Nephron (organoid): ENCODE results near the gene DHX32.

ENCODE experiments used
- H3K27ac Mint-ChIP-seq, 3 experiments: 2 replicates each; pipeline ENCODE4 v1.8.0; 2020; ENCODE audit warnings: mixed read lengths in 3 of 3, mild to moderate bottlenecking in 2 of 3, moderate library complexity in 1 of 3
- H3K27me3 Mint-ChIP-seq: 2 replicates; pipeline ENCODE4 v1.8.0; 2021; ENCODE audit warnings: low read depth, mild to moderate bottlenecking, moderate library complexity, mixed read lengths
- H3K36me3 Mint-ChIP-seq: 2 replicates; pipeline ENCODE4 v1.8.0; 2020; ENCODE audit warnings: low read depth, mixed read lengths
- H3K4me1 Mint-ChIP-seq: 2 replicates; pipeline ENCODE4 v1.8.0; 2020; ENCODE audit warnings: mixed read lengths
- H3K4me3 Mint-ChIP-seq, 3 experiments: 2 replicates each; pipeline ENCODE4 v1.8.0; 2020; ENCODE audit warnings: mild to moderate bottlenecking in 3 of 3, mixed read lengths in 3 of 3, moderate library complexity in 2 of 3
- H3K9me3 Mint-ChIP-seq: 2 replicates; pipeline ENCODE4 v1.8.0; 2020; ENCODE audit warnings: mixed read lengths
- CTCF ChIP-seq, 3 experiments: fragments of 200-600 bp; sonication (generic); IDR thresholded peaks; one replicate each; pipeline ENCODE4 v1.5.0; 2021; ENCODE audit warnings: antibody characterized with exemption in 3 of 3; ENCODE audit not compliant: unreplicated experiment in 3 of 3

Gene DHX32

GRCh38 chr10:125880719-125881118 lies 373 bp downstream of the DHX32 start:
- H3K36me3 Mint-ChIP-seq: peaks cover 46% of the 10 kb centered on the region

GRCh38 chr10:125878957-125879835 lies 1.9 kb downstream of the DHX32 start:
- H3K27me3 Mint-ChIP-seq: no peaks in the 10 kb centered on the region
- H3K4me1 Mint-ChIP-seq: peaks cover 20% of the 10 kb centered on the region
- H3K36me3 Mint-ChIP-seq: peaks cover 61% of the 10 kb centered on the region
- H3K9me3 Mint-ChIP-seq: peaks cover 21% of the 10 kb centered on the region
- no peak overlapping the region for H3K4me3 Mint-ChIP-seq
- TF ChIP-seq CTCF (IDR thresholded peaks at IDR 0.05; ENCODE audit: unreplicated experiment in 3 of 3): no peak
- no peak overlapping the region for H3K27ac Mint-ChIP-seq

More at GRCh38 chr10:125880719-125881118, 373 bp downstream of the DHX32 start:
- Mint-ChIP-seq H3K4me3 (no peak overlapping the region), H3K4me1 (peaks cover 20% of the 10 kb centered on the region), H3K9me3 (peaks cover 12% of the 10 kb centered on the region), H3K27ac (no peak overlapping the region), H3K27me3 (no peaks in the 10 kb centered on the region)
- no peak for TF ChIP-seq CTCF (IDR thresholded peaks at IDR 0.05; ENCODE audit: unreplicated experiment in 3 of 3)

GRCh38 chr10:125871338-125871737 lies 9.8 kb downstream of the DHX32 start:
- no peak for TF ChIP-seq CTCF (IDR thresholded peaks at IDR 0.05; ENCODE audit: unreplicated experiment in 3 of 3)
- peaks cover 36% of the 10 kb centered on the region for H3K36me3 Mint-ChIP-seq
- no peaks in the 10 kb centered on the region for H3K27me3 Mint-ChIP-seq
- peaks cover 14% of the 10 kb centered on the region for H3K9me3 Mint-ChIP-seq
- no peak overlapping the region for H3K27ac Mint-ChIP-seq
- H3K4me3 Mint-ChIP-seq: no peak overlapping the region
- H3K4me1 Mint-ChIP-seq: no peaks in the 10 kb centered on the region

- no peaks in the 10 kb centered on the region for H3K4me1 Mint-ChIP-seq
- H3K4me3 Mint-ChIP-seq: no peak overlapping the region
- H3K27ac Mint-ChIP-seq: no peak overlapping the region
- TF ChIP-seq CTCF (IDR thresholded peaks at IDR 0.05; ENCODE audit: unreplicated experiment in 3 of 3): peak; percentile 79 to 85 (median 79)
- no peaks in the 10 kb centered on the region for H3K27me3 Mint-ChIP-seq
- no peaks in the 10 kb centered on the region for H3K9me3 Mint-ChIP-seq
- peaks cover 19% of the 10 kb centered on the region for H3K36me3 Mint-ChIP-seq
Observed at GRCh38 chr10:125868372-125868975, 12.6 kb downstream of the DHX32 start.

GRCh38 chr10:125866421-125867029 lies 14.6 kb downstream of the DHX32 start:
- H3K27me3 Mint-ChIP-seq: no peaks in the 10 kb centered on the region
- H3K27ac Mint-ChIP-seq: no peak overlapping the region
- H3K36me3 Mint-ChIP-seq: peaks cover 23% of the 10 kb centered on the region
- H3K4me1 Mint-ChIP-seq: no peaks in the 10 kb centered on the region
- no peaks in the 10 kb centered on the region for H3K9me3 Mint-ChIP-seq
- no peak for TF ChIP-seq CTCF (IDR thresholded peaks at IDR 0.05; ENCODE audit: unreplicated experiment in 3 of 3)
- H3K4me3 Mint-ChIP-seq: no peak overlapping the region
